Osteoblast (primary cell): ENCODE results near the gene THOC5. TPM values are rescaled to one million over a fixed set of nuclear protein-coding genes. Genes with fewer than 3 reads are reported as not detected.
"Not testable (repeated sequence)": the region's sequence is repeated elsewhere in the genome, so short reads cannot be mapped to it uniquely, and the experiment has no call there.

Source experiments
- DNase-seq: peaks from one replicate; pipeline ENCODE4 v3.0.0; 2011; ENCODE audit warnings: low spot score, mixed read lengths; ENCODE audit not compliant: insufficient read length; ENCODE audit errors: missing footprints
- H2AFZ ChIP-seq: 2 replicates; pipeline ENCODE4 v1.6.0; 2011; ENCODE audit warnings: mild to moderate bottlenecking, low read length
- H3K27ac ChIP-seq: 2 replicates; pipeline ENCODE4 v1.5.1; 2011; ENCODE audit warnings: mild to moderate bottlenecking, low read depth, low read length, moderate library complexity
- H3K27me3 ChIP-seq: 2 replicates; pipeline ENCODE4 v1.6.0; 2012; ENCODE audit warnings: mild to moderate bottlenecking, control low read depth, inconsistent platforms, low read length, moderate library complexity; ENCODE audit not compliant: insufficient read depth
- H3K36me3 ChIP-seq: 2 replicates; pipeline ENCODE4 v1.5.1; 2011; ENCODE audit warnings: mild to moderate bottlenecking, low read length, control low read depth, moderate library complexity; ENCODE audit not compliant: insufficient read depth
- H3K4me1 ChIP-seq: 2 replicates; pipeline ENCODE4 v1.5.1; 2011; ENCODE audit warnings: mild to moderate bottlenecking, low read length, control low read depth, moderate library complexity; ENCODE audit not compliant: insufficient read depth
- H3K4me2 ChIP-seq: 2 replicates; pipeline ENCODE4 v1.6.0; 2011; ENCODE audit warnings: mild to moderate bottlenecking, low read length; ENCODE audit not compliant: insufficient read depth
- H3K4me3 ChIP-seq: fragments of 200-600 bp; sonication (generic); 3 replicates; pipeline ENCODE4 v1.5.1; 2012; ENCODE audit warnings: mild to moderate bottlenecking, low read length, inconsistent platforms; ENCODE audit not compliant: insufficient read depth
- H3K79me2 ChIP-seq: 2 replicates; pipeline ENCODE4 v1.6.0; 2012; ENCODE audit warnings: mild to moderate bottlenecking, low read length, control low read depth, inconsistent platforms; ENCODE audit not compliant: insufficient read depth
- H3K9me3 ChIP-seq: 2 replicates; pipeline ENCODE4 v1.5.1; 2011; ENCODE audit warnings: low read depth, low read length, control low read depth
- H4K20me1 ChIP-seq: 2 replicates; pipeline ENCODE4 v1.6.0; 2012; ENCODE audit warnings: mild to moderate bottlenecking, low read length, control low read depth; ENCODE audit not compliant: insufficient read depth
- total RNA-seq: library from RNA; depleted of rRNA; stranded (reverse); fragments of >200 nt; gene quantifications from 2 replicates; pipeline ENCODE4 v1.2.3, GENCODE V29; 2012
- TF ChIP-seq, protein P1 (sequence below): IDR thresholded peaks from 2 replicates; pipeline ENCODE4 v1.5.1; 2011; ENCODE audit warnings: mild to moderate bottlenecking, low read depth, low read length, moderate library complexity; ENCODE audit errors: extremely low read depth

THOC5 gene
- 63.7 and 64.8 TPM in 2 replicates for total RNA-seq

DNA sequence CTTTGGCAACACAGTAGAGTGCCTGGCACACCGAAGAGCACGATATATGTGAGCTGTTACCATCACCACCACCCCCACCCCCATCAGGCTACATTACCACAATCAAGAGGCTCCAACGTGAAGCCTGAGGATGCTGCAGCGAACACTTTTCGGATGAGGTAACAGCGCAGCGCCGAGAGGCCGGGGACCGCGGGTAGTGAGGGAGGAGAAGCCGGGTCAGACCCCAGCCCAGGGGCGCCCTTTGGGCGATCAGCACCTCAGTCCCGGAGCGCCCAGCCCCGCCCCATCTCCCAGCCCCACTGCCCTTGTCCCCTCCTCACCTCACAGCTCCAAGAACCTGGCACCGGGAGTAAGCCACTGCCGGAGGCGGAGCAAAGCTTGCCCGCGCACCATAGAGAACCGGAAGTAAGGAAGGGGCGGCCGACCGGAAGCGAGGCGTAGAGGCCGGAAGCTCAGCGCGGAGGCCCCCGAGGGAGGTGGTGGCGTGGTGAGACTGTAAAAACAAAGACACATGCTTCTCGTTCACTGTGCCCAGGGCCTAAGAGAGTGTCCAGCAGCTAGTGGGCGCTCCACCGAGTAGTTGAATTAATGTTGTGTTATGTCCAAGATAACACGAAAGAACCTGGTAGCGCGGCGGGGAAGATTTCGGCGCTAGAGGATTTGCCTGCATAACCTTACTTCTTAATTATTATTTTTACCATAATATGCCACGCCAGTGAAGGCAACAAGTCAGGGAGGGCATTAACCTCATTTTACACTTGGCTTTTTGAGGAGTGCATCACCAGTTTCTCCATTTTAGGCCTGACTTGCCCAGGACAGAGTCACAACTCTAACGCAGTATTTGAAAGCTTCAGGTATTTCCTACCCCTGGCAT lies at the start of gene THOC5:
TSS of gene THOC5 (minus strand) at position 407 of the 874 bp plus-strand sequence. CDS start 4,610 bp downstream, outside the sequence.
- TF ChIP-seq, protein P1, sequence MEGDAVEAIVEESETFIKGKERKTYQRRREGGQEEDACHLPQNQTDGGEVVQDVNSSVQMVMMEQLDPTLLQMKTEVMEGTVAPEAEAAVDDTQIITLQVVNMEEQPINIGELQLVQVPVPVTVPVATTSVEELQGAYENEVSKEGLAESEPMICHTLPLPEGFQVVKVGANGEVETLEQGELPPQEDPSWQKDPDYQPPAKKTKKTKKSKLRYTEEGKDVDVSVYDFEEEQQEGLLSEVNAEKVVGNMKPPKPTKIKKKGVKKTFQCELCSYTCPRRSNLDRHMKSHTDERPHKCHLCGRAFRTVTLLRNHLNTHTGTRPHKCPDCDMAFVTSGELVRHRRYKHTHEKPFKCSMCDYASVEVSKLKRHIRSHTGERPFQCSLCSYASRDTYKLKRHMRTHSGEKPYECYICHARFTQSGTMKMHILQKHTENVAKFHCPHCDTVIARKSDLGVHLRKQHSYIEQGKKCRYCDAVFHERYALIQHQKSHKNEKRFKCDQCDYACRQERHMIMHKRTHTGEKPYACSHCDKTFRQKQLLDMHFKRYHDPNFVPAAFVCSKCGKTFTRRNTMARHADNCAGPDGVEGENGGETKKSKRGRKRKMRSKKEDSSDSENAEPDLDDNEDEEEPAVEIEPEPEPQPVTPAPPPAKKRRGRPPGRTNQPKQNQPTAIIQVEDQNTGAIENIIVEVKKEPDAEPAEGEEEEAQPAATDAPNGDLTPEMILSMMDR, result peak; percentile 79
- H3K27me3 ChIP-seq, result no peaks in the 10 kb centered on the region
- DNase-seq, result peak; percentile 100

DNA sequence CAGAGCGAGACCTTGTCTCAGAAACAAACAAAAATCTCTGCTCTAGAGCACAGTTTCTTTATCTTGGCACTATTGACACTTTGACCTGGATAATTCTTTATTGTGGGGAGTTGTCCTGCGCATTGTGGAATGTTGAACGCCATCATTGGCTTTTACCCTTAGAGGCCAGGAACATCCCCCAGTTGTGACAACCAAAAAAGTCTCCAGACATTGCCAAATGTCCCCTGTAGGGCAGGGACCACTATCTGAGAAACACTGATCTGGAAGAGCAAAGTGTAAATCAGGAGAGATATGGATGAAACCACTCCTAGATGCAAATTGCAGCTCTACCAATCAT lies 45.1 kb upstream of the THOC5 start:
- DNase-seq, result no peak
- H3K4me2 ChIP-seq, result no peak overlapping the region
- no peaks in the 10 kb centered on the region for H3K9me3 ChIP-seq

More for the DNA sequence above, at the start of gene THOC5:
- H2AFZ ChIP-seq, result peak within 1 kb of the TSS; percentile 83
- H3K79me2 ChIP-seq, result peaks cover 23% of the 10 kb centered on the region
- H4K20me1 ChIP-seq, result no peaks in the 10 kb centered on the region
- peaks cover 10% of the 10 kb centered on the region for H3K4me1 ChIP-seq
- H3K4me3 ChIP-seq, result peak within 1 kb of the TSS; percentile 74
- H3K36me3 ChIP-seq, result peaks cover 40% of the 10 kb centered on the region
- peak within 1 kb of the TSS; percentile 80 for H3K4me2 ChIP-seq
- H3K9me3 ChIP-seq, result no peaks in the 10 kb centered on the region
- peak within 1 kb of the TSS; percentile 61 for H3K27ac ChIP-seq

DNA sequence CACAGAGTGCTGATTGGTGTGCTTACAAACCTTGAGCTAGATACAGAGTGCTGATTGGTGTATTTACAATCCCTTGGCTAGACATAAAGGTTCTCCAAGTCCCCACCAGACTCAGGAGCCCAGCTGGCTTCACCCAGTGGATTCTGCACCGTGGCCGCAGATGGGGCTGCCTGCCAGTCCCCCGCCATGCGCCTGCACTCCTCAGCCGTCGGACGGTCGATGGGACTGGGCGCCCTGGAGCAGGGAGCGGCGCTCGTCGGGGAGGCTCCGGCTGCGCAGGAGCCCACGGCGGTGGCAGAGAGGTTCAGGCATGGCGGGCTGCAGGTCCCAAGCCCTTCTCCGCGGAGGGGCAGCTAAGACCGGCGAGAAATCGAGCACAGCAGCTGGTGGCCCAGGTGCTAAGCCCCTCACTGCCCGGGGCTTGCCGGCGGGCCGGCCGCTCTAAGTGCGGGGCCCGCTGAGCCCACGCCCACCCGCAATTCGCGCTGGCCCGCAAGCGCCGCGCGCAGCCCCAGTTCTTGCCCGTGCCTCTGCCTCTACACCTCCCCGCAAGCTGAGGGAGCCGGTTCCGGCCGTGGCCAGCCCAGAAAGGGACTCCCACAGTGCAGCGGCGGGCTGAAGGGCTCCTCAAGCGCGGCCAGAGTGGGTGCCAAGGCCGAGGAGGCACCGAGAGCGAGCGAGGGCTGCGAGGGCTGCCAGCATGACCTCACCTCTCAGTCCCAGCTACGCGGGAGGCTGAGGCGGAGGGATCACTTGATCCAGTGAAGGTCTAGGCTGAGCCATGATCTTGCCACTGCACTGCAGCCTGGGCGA lies 44.5 kb upstream of the THOC5 start:
- H3K4me2 ChIP-seq, H3K9me3 ChIP-seq, H3K27ac ChIP-seq, H2AFZ ChIP-seq, H3K36me3 ChIP-seq, H3K4me1 ChIP-seq, H3K27me3 ChIP-seq, H3K4me3 ChIP-seq, H4K20me1 ChIP-seq, DNase-seq, H3K79me2 ChIP-seq: not testable (repeated sequence)

More for the DNA sequence above, 45.1 kb upstream of the THOC5 start:
- H3K27ac ChIP-seq, result no peak overlapping the region
- no peaks in the 10 kb centered on the region for H3K36me3 ChIP-seq
- H2AFZ ChIP-seq, result no peak overlapping the region
- H3K79me2 ChIP-seq, result peaks cover 2% of the 10 kb centered on the region
- H3K4me3 ChIP-seq, result no peak overlapping the region
- H4K20me1 ChIP-seq, result no peaks in the 10 kb centered on the region
- no peaks in the 10 kb centered on the region for H3K27me3 ChIP-seq
- TF ChIP-seq, protein P1, result no peak
- H3K4me1 ChIP-seq, result no peaks in the 10 kb centered on the region

DNA sequence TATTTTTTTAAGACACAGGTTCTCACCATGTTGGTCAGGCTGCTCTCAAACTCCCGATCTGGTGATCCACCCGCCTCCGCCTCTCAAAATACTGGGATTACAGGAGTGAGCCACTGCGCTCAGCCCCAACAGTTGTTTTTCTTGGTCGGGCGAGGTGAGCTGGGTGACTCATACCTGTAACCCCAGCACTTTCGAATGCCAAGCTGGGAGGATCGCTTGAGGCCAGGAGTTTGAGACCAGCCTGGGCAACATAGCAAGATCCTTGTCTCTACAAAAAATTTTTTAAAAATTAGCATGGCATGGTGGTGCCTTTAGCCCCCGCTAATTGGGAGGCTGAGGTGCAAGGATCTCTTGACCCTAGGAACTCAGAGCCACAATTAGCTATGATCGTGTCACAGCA lies 42.9 kb upstream of the THOC5 start:
- Histone ChIP-seq H3K36me3 (no peaks in the 10 kb centered on the region), H3K27me3 (no peaks in the 10 kb centered on the region), H3K79me2 (no peaks in the 10 kb centered on the region), H4K20me1 (no peaks in the 10 kb centered on the region), H3K9me3 (no peaks in the 10 kb centered on the region), H3K4me2 (no peak overlapping the region), H3K4me1 (no peaks in the 10 kb centered on the region), H3K27ac (no peak overlapping the region), H3K4me3 (no peak overlapping the region), H2AFZ (no peak overlapping the region)
- DNase-seq, result no peak
- TF ChIP-seq, protein P1, result no peak

DNA sequence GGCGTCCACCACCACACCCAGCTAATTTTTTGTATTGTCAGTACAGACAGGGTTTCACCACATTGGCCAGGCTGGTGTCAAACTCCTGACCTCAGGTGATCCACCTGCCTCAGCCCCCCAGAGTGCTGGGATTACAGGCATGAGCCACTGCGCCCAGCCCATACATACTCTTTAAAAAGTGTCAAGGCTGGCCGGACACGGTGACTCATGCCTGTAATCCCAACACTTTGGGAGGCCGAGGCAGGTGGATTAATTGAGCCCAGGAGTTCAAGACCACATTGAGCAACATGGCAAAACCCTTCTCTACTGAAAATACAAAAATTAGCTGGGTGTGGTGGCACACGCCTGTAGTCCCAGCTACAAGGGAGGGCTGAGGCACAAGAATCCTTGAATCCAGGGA lies 40.9 kb upstream of the THOC5 start:
- H3K9me3 ChIP-seq, H3K36me3 ChIP-seq, H3K27me3 ChIP-seq, H3K27ac ChIP-seq, DNase-seq, H2AFZ ChIP-seq, H3K4me2 ChIP-seq, H3K79me2 ChIP-seq, H4K20me1 ChIP-seq, H3K4me3 ChIP-seq, H3K4me1 ChIP-seq: not testable (repeated sequence)
